ENCODE data around the gene PDE7B.

- no peak for TF ChIP-seq CTCF (IDR thresholded peaks at IDR 0.05; ENCODE audit: control extremely low read depth in 1 of 3, insufficient read depth in 1 of 3, low read depth in 1 of 3, low read length in 3 of 3)
- TF ChIP-seq TBP (IDR thresholded peaks at IDR 0.05; ENCODE audit: low read depth, low read length) = no peak
- no peak for TF ChIP-seq BCL11A (IDR thresholded peaks at IDR 0.05; ENCODE audit: low read depth in 2 of 2, low read length in 2 of 2)
- no peak for TF ChIP-seq SIN3A (conservative IDR thresholded peaks at IDR 0.05 in 1 of 2, IDR thresholded peaks at IDR 0.05 in 1 of 2; ENCODE audit: low read depth in 1 of 2, low read length in 2 of 2)
- TF ChIP-seq PHF8 (conservative IDR thresholded peaks at IDR 0.05; ENCODE audit: low read depth, low read length) = no peak
- no peak for TF ChIP-seq BRCA1 (IDR thresholded peaks at IDR 0.05; ENCODE audit: low read depth, low read length)
- TF ChIP-seq CEBPB (IDR thresholded peaks at IDR 0.05; ENCODE audit: low read depth, low read length) = no peak
- TF ChIP-seq CREB1 (IDR thresholded peaks at IDR 0.05) = no peak
- TF ChIP-seq HDAC2 (IDR thresholded peaks at IDR 0.05; ENCODE audit: borderline replicate concordance in 1 of 2, low read depth in 2 of 2, low read length in 2 of 2) = no peak
- no peak for TF ChIP-seq POLR2AphosphoS5 (IDR thresholded peaks at IDR 0.05; ENCODE audit: low read depth, low read length)
These were observed 187.7 kb downstream of the PDE7B start for GRCh38 chr6:136039185-136039584.

All from H1 (cell line).